Cardiac fibroblast (primary cell): ENCODE results near the gene ARGFX.
A peak's percentile ranks its signal among the peaks of the same experiment; 100 is the strongest.
"Not testable (repeated sequence)": the region's sequence is repeated elsewhere in the genome, so short reads cannot be mapped to it uniquely, and the experiment has no call there.

Source experiments
- DNase-seq, 2 donors: peaks; one replicate each; pipeline versions ENCODE4 v3.0.0 to v3.0.0-alpha.2; 2010; ENCODE audit warnings: low read depth in 2 of 2
- H3K4me3 ChIP-seq, 2 donors: replicated peaks in 1 of 2; 1 replicate in 1 of 2; 2 replicates in 1 of 2; pipeline ENCODE4 v1.5.1; 2011; ENCODE audit warnings: low read depth in 2 of 2, low read length in 2 of 2, mild to moderate bottlenecking in 2 of 2, moderate library complexity in 1 of 2
- TF ChIP-seq, protein P1 (sequence below): IDR thresholded peaks from one replicate; pipeline ENCODE4 v1.5.1; 2011; ENCODE audit warnings: low read depth, mild to moderate bottlenecking, low read length, inconsistent platforms

Gene ARGFX

DNA sequence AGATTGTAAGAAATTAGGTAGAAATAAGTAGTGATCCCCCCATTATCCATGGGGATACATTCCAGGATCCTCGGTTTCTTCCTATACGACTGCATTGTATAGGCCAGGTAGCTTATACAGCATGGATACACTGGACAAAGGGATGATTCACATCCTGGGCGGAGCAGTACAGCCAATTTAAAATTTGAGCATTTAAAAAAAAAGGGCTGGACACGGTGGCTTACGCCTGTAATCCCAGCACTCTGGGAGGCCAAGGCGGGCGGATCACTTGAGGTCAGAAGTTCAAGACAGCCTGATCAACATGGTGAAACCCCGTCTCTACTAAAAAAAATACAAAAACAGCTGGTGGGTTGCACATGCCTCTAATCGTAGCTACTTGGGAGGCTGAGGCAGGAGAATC lies 976 bp upstream of the ARGFX start:
- TF ChIP-seq, protein P1, sequence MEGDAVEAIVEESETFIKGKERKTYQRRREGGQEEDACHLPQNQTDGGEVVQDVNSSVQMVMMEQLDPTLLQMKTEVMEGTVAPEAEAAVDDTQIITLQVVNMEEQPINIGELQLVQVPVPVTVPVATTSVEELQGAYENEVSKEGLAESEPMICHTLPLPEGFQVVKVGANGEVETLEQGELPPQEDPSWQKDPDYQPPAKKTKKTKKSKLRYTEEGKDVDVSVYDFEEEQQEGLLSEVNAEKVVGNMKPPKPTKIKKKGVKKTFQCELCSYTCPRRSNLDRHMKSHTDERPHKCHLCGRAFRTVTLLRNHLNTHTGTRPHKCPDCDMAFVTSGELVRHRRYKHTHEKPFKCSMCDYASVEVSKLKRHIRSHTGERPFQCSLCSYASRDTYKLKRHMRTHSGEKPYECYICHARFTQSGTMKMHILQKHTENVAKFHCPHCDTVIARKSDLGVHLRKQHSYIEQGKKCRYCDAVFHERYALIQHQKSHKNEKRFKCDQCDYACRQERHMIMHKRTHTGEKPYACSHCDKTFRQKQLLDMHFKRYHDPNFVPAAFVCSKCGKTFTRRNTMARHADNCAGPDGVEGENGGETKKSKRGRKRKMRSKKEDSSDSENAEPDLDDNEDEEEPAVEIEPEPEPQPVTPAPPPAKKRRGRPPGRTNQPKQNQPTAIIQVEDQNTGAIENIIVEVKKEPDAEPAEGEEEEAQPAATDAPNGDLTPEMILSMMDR: no peak
- DNase-seq: no peak
- H3K4me3 ChIP-seq: no peak overlapping the region

DNA sequence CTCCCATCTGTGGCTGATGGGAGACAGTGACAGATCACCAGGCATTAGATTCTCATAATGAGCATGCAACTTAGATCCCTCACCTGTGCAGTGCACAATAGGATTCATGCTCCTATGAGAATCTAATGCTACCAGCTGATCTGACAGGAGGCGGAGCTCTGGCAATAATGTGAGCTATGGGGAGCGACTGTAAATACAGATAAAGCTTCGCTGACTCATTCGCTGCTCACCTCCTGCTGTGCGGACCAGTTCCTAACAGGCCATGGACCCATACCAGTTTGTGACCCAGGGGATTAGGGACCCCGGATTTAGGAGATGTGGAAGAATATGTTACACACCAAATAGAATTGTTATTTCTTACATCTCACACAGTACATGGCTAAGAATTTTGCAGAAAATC lies 6.7 kb downstream of the ARGFX start:
- DNase-seq: peak; percentile 11 to 18
- H3K4me3 ChIP-seq: no peak overlapping the region
- TF ChIP-seq, protein P1: no peak

DNA sequence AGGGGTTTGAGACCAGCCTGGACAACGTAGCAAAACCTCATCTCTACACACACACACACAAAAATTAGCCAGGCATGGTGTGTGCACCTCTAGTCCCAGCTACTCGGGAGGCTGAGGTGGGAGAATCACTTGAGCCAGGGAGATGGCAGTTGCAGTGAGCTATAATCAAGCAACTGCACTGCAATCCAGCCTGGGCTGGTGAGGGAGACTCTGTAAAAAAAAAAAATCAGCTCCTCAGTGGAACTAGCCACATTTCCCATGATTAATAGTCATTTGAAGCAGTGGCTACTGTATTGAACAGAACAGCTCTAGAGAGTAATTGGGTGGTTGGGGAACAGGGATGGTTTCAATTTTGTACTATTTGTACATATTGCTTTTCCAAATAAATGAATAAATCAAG lies 13.9 kb downstream of the ARGFX start:
- TF ChIP-seq, protein P1: no peak
- no peak for DNase-seq
- no peak overlapping the region for H3K4me3 ChIP-seq

DNA sequence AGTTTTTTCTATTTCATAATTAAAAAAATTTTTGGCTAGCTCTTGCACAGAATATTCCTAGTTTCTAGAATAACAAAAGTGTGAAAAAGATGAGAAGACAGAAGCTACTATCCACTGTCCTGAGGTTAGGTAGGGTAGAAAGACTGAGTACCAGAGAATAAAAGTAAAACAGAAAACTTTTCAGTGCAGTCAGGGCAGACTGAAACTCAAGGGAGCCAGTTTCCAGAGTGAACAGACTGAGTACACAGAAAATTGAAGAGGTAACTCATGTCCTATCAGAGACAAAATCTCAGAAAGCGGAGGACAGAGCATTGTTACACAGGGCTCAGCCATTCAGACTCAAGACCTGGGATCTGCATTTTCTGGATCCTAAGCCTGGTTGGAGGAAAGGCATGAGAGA lies 16.7 kb downstream of the ARGFX start:
- TF ChIP-seq, protein P1: no peak
- no peak overlapping the region for H3K4me3 ChIP-seq
- DNase-seq: no peak

DNA sequence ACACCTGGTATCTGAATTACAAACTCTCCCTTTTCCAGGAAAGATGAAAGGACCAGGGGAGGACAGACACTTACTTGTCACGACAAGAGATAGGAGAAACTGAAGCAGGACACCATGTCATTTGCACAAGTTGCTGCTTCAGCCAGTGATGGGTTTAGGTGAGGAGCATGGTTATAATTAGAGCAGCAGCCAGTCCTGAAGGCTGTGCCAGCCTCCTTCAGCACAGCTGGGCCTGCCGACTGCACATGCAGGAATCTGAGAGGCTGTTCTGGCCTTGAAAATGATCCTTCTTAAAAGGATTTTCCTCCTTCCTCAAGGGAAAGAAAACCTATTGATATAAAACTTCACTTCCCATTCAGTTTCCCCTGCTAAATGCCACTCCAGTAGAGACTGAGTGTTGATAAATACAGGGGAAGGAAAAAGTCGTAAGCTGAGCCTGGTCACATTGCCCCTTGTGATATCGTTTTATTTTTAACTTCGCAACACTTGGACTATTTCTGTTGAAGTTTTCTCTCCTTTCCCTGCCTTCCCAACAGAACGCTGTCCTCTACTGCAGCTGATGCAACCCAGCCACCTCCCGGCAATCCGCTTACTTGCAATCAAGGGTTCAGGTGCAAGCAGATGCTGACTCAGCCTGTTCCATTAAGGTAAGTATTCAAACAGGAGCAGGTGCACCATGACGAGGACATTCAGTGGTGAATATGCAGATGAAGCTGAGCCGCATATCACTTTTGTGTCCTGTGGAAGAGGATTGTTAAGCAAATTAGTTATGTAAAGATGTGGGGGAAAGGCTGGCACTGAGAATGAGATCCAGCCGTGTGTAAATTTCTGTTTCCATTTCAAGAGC lies 25.3 kb downstream of the ARGFX start, which contains the start of gene FBXO40:
FBXO40 (plus strand) TSS at position 524 of the 847 bp plus-strand sequence. CDS start 27,197 bp downstream, outside the sequence.
- DNase-seq: no peak
- H3K4me3 ChIP-seq: no peak within 1 kb of the TSS
- TF ChIP-seq, protein P1: no peak

DNA sequence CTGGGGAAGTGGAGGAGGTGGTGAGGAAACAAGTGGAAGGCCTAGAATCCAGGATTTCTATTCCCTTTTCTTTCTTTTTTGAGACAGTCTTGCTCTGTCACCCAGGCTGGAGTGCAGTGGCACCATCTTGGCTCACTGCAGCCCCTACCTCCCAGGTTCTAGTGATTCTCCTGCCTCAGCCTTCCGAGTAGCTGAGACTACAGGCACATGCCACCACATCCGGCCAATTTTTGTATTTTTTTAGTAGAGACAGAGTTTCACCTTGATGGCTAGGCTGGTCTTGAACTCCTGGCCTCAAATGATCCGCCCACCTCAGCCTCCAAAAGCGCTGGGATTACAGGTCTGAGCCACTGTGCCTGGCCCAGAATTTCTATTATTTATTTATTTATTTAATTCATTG lies 26.1 kb downstream of the ARGFX start:
- DNase-seq, H3K4me3 ChIP-seq: not testable (repeated sequence)

DNA sequence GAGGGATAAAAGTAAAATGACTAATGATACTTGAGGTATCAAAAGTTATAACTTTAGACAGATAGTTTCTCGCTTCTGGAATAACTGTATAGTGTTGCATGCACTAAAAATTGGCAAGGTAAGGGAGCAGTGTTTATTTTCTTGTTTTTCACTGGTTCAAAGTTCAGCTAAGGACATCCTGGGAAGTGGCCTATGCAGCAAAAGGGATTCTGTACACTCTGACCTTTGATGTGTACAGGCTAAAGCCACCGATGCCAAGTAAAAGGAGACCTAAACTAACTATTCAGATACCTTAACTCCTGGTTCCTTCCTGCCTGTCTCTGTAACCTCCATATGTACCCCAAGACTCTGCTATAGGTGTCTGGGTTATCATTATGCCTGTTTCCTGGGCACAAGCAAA lies 27.1 kb downstream of the ARGFX start:
- TF ChIP-seq, protein P1: no peak
- no peak overlapping the region for H3K4me3 ChIP-seq
- DNase-seq: no peak
